Adipocyte (in vitro differentiated cells): ENCODE measurements around the gene SLC35E2B.
"Not testable (repeated sequence)": the region's sequence is repeated elsewhere in the genome, so short reads cannot be mapped to it uniquely, and the experiment has no call there.

Experiments used
- DNase-seq: peaks from one replicate; pipeline ENCODE4 v3.0.0-alpha.2; 2015; ENCODE audit warnings: low read depth
- H3K27me3 ChIP-seq: replicated peaks from 2 replicates; pipeline ENCODE4 v1.7.0; 2013; ENCODE audit warnings: mild to moderate bottlenecking, low read length, moderate library complexity; ENCODE audit not compliant: control insufficient read depth, insufficient read depth
- H3K36me3 ChIP-seq: 2 replicates; pipeline ENCODE4 v1.7.0; 2013; ENCODE audit warnings: low read length, mild to moderate bottlenecking, moderate library complexity; ENCODE audit not compliant: control insufficient read depth, insufficient read depth, severe bottlenecking
- H3K4me1 ChIP-seq: 2 replicates; pipeline ENCODE4 v1.7.0; 2013; ENCODE audit warnings: mild to moderate bottlenecking, low read length, moderate library complexity; ENCODE audit not compliant: control insufficient read depth, insufficient read depth
- H3K4me3 ChIP-seq: 2 replicates; pipeline ENCODE4 v1.7.0; 2013; ENCODE audit warnings: mild to moderate bottlenecking, low read length, moderate library complexity
- H3K9ac ChIP-seq: 2 replicates; pipeline ENCODE4 v1.7.0; 2013; ENCODE audit warnings: mild to moderate bottlenecking, low read length, moderate library complexity
- H3K9me3 ChIP-seq: 2 replicates; pipeline ENCODE4 v1.7.0; 2013; ENCODE audit warnings: mild to moderate bottlenecking, low read length, moderate library complexity; ENCODE audit not compliant: control insufficient read depth

SLC35E2B gene

DNA sequence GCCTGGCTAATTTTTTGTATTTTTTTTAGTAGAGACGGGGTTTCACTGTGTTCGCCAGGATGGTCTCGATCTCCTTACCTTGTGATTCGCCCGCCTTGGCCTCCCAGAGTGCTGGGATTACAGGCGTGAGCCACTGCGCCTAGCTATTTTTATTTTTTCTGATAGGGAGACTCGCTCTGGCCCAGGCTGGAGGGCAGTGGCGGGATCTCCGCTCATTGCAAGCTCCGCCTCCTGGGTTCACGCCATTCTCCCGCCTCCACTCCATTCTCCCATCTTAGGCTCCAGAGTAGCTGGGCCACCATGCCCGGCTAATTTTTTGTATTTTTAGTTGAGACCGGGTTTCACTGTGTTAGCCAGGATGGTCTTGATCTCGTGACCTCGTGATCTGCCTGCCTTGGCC, 33.5 kb upstream of the SLC35E2B start:
- not testable (repeated sequence) for H3K9me3 ChIP-seq, H3K9ac ChIP-seq, DNase-seq, H3K27me3 ChIP-seq, H3K4me3 ChIP-seq
- Histone ChIP-seq H3K36me3 (peaks cover 12% of the 10 kb centered on the region), H3K4me1 (peaks cover 17% of the 10 kb centered on the region)

DNA sequence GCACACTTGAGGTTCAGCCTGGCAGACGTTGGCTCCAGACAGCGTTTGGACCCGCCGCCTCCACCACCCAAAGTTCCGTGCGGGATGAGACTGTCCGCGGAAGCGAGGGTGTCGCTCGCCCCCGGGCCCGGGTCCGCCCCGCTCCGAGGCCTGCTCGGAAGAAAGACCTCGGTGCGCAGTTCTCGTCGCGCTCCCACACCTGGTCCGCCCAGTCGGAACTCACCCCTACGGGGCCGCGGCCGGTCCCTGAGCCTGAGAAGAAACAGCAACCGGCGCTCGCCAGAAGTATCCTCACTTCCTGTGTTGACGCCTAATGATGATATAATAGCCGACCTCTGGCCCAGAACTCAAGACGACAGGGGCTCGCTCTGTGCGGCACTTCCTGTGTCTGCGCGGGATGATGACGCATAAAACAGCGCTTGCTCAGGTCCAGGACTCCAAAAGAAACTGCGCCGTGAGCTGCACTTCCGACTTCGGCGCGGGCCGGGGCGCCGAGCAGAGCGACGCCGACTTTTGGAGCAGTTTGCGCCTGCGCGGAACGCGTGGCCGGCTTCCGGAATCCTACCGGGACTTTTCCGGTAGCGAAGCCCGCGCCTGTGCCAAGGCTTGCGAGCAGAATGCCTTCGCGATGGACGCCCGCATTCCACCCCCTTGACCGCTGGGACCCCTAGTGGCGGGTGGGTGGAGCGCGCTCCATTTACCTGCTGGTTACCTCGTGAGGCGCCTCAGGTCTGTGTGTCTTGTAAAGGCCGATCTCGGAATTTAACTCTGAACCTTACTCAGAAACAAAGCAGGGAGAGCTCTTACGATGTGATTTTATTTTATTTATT, 31.7 kb upstream of the SLC35E2B start, which contains the start of gene CDK11A:
CDK11A (minus strand) TSS at position 323 of the 830 bp plus-strand sequence. CDS start 1,539 bp downstream, outside the sequence.
- peaks cover 13% of the 10 kb centered on the region for H3K4me1 ChIP-seq
- H3K27me3 ChIP-seq, H3K9me3 ChIP-seq: not testable (repeated sequence)
- H3K36me3 ChIP-seq, result peaks cover 18% of the 10 kb centered on the region
- H3K9ac ChIP-seq, result peak within 1 kb of the TSS; percentile 88
- DNase-seq, result peak; percentile 99
- peak within 1 kb of the TSS; percentile 87 for H3K4me3 ChIP-seq

DNA sequence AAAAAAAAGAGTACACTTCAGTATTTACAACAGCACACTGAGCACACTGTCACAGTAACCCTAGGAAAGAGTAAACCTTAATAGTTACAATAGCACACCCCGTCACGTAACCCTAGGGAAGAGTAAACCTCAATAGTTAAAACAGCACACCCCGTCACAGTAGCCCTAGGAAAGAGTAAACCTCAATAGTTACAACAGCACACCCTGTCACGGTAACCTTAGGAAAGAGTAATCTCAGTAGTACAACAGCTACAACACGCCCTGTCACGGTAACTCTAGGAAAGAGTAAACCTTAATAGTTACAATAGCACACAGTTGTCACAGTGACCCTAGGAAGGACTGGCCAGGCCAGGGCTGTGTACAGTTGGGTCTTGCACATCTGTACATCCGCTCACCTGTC, 28.6 kb upstream of the SLC35E2B start:
- no peaks in the 10 kb centered on the region for H3K27me3 ChIP-seq
- no peaks in the 10 kb centered on the region for H3K9me3 ChIP-seq
- DNase-seq, result no peak
- no peak overlapping the region for H3K4me3 ChIP-seq
- no peaks in the 10 kb centered on the region for H3K4me1 ChIP-seq
- peaks cover 36% of the 10 kb centered on the region for H3K36me3 ChIP-seq
- H3K9ac ChIP-seq, result no peak overlapping the region

DNA sequence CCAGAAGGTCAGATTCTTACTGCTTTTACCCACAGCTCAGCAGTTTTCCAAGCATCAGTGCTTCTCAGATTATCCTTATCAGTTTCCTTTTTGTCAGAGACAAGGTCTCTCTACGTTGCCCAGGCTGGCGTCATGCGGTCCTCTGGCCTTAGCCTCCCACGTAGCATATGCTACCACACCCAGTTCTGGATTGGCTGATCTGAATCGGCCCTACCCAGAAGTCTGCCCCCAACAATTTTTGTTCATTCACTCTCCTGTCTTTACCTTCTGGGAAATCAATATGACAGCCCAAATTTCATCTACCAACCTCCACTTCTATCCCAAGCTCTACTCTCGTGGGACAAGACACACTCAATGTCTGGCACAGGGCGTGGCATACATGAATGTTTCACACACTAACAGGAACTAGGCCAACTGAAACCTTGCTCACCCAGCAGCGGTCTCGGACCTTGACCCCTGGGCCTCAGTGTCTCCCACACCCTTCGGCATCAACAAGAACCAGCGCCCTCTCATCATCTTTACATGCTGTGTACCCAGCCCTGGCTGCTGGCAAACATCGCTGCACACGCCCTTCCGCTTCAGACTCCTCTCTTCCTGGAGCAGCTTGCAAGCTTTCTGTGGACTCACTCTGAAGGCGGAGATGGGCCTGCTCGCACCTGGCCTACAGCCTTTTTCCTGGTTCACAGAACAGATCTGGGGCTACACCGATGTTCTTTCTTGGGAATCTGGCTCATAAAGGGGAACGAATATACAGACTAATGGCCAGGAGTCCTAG, 22.7 kb upstream of the SLC35E2B start:
- H3K36me3 ChIP-seq, result peaks cover 32% of the 10 kb centered on the region
- H3K4me1 ChIP-seq, H3K9ac ChIP-seq, DNase-seq, H3K4me3 ChIP-seq, H3K27me3 ChIP-seq, H3K9me3 ChIP-seq: not testable (repeated sequence)

GRCh38 chr1:1707897-1708296, 15.3 kb upstream of the SLC35E2B start:
- not testable (repeated sequence) for H3K4me3 ChIP-seq, H3K4me1 ChIP-seq, DNase-seq, H3K9ac ChIP-seq, H3K27me3 ChIP-seq, H3K9me3 ChIP-seq
- peaks cover 15% of the 10 kb centered on the region for H3K36me3 ChIP-seq

- not testable (repeated sequence) for H3K4me3 ChIP-seq, H3K9ac ChIP-seq, H3K27me3 ChIP-seq, H3K9me3 ChIP-seq, DNase-seq, H3K4me1 ChIP-seq
- H3K36me3 ChIP-seq, result peaks cover 15% of the 10 kb centered on the region
Observed at GRCh38 chr1:1707241-1707640, 14.6 kb upstream of the SLC35E2B start.

DNA sequence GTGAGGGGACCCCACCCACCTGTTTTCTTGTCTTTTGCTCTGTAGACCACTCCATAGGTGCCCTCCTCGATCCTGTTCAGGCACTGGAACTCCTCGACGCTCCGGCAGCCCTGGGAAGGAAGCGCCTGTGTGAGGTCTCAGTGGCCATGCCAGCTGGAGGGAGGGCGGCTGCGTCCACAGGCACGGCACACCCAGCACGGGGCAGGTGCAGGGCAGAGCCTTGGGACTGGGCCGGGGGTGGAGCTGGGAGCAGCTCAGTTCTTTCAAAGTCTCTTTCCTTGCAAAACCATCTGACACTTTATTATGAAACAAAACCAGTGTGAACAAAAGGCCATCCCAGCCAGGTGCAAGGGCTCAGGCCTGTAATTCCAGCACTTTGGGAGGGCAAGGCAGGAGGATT, 13.0 kb upstream of the SLC35E2B start:
- H3K36me3 ChIP-seq, result peaks cover 15% of the 10 kb centered on the region
- not testable (repeated sequence) for DNase-seq, H3K4me1 ChIP-seq, H3K9me3 ChIP-seq, H3K9ac ChIP-seq, H3K27me3 ChIP-seq, H3K4me3 ChIP-seq

- DNase-seq, H3K4me3 ChIP-seq, H3K9ac ChIP-seq: not testable (repeated sequence)
Observed at GRCh38 chr1:1704284-1704957, 11.8 kb upstream of the SLC35E2B start.

GRCh38 chr1:1703796-1704195, 11.2 kb upstream of the SLC35E2B start:
- Histone ChIP-seq H3K9ac (no peak overlapping the region), H3K4me1 (no peaks in the 10 kb centered on the region), H3K9me3 (no peaks in the 10 kb centered on the region), H3K27me3 (no peaks in the 10 kb centered on the region), H3K4me3 (no peak overlapping the region), H3K36me3 (peaks cover 15% of the 10 kb centered on the region)
- no peak for DNase-seq

More at GRCh38 chr1:1704284-1704957, 11.8 kb upstream of the SLC35E2B start:
- H3K4me1 ChIP-seq, H3K9me3 ChIP-seq, H3K27me3 ChIP-seq: not testable (repeated sequence)
- H3K36me3 ChIP-seq, result peaks cover 15% of the 10 kb centered on the region

DNA sequence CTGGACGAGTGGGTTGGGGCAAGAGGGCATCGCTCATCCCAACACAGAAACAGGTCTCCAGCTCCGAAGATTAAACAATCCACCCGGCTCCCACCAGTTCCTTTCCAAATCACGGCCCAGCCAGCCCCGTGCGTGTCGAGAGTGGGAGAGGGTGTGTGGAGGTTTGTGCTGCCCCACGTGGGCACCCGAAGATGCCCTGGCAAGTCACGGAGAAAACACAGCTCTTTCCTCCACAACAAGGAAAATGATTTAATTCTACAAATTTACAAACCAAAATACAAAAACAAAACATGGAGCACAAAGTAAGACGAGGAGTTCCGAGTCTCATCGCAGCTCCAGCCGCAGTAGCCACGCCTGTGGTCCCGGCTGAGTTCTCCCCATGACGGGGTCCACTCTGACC, 9.9 kb upstream of the SLC35E2B start:
- H3K36me3 ChIP-seq, result peaks cover 15% of the 10 kb centered on the region
- not testable (repeated sequence) for H3K4me1 ChIP-seq, DNase-seq, H3K4me3 ChIP-seq, H3K27me3 ChIP-seq, H3K9me3 ChIP-seq, H3K9ac ChIP-seq

- DNase-seq, H3K4me1 ChIP-seq, H3K27me3 ChIP-seq, H3K9me3 ChIP-seq, H3K4me3 ChIP-seq, H3K9ac ChIP-seq: not testable (repeated sequence)
- H3K36me3 ChIP-seq, result peaks cover 12% of the 10 kb centered on the region
Observed at GRCh38 chr1:1700557-1700956, 8.0 kb upstream of the SLC35E2B start.
